ENCODE results near the gene GAPDH.
A peak's percentile ranks its signal among the peaks of the same experiment; 100 is the strongest.
"Not testable (repeated sequence)": the region's sequence is repeated elsewhere in the genome, so short reads cannot be mapped to it uniquely, and the experiment has no call there.

Gene GAPDH

GRCh38 chr12:6560501-6561205 is 26.3 kb downstream of the GAPDH start:
- Mint-ChIP-seq H3K9me3 (no peaks in the 10 kb centered on the region), H3K4me1 (peaks cover 59% of the 10 kb centered on the region), H3K27ac (peak overlapping the region in 1 of 2 donors; percentile 42), H3K27me3 (no peaks in the 10 kb centered on the region), H3K4me3 (no peak overlapping the region)
- DNase-seq (no peak), ATAC-seq (no peak)

- no peaks in the 10 kb centered on the region for H3K9me3 Mint-ChIP-seq
- H3K4me1 Mint-ChIP-seq: peaks cover 67% of the 10 kb centered on the region
- H3K27ac Mint-ChIP-seq: peak overlapping the region in 1 of 2 donors; percentile 15
- H3K27me3 Mint-ChIP-seq: no peaks in the 10 kb centered on the region
- DNase-seq: no peak
- no peak for ATAC-seq
- H3K4me3 Mint-ChIP-seq: no peak overlapping the region
Measured at GRCh38 chr12:6562881-6563280, 28.6 kb downstream of the GAPDH start.

GRCh38 chr12:6563448-6564050 is 29.2 kb downstream of the GAPDH start:
- peak; percentile 49 to 61 for DNase-seq
- Mint-ChIP-seq H3K27me3 (no peaks in the 10 kb centered on the region), H3K9me3 (no peaks in the 10 kb centered on the region), H3K4me1 (peaks cover 60% of the 10 kb centered on the region), H3K4me3 (no peak overlapping the region), H3K27ac (peak overlapping the region in 1 of 2 donors; percentile 42)
- no peak for ATAC-seq

GRCh38 chr12:6567112-6567670 is 32.9 kb downstream of the GAPDH start:
- Mint-ChIP-seq H3K27ac (peak overlapping the region; percentile 3 to 99), H3K4me3 (peak overlapping the region; percentile 97 to 100), H3K9me3 (no peaks in the 10 kb centered on the region), H3K27me3 (no peaks in the 10 kb centered on the region), H3K4me1 (peaks cover 54% of the 10 kb centered on the region)
- DNase-seq: no peak
- no peak for ATAC-seq

- peak overlapping the region in 1 of 2 donors; percentile 74 for H3K27ac Mint-ChIP-seq
- H3K4me1 Mint-ChIP-seq: peaks cover 38% of the 10 kb centered on the region
- peak overlapping the region; percentile 24 to 100 for H3K4me3 Mint-ChIP-seq
- DNase-seq (no peak), ATAC-seq (no peak)
- no peaks in the 10 kb centered on the region for H3K27me3 Mint-ChIP-seq
- no peaks in the 10 kb centered on the region for H3K9me3 Mint-ChIP-seq
Measured at GRCh38 chr12:6569312-6569711, 35.0 kb downstream of the GAPDH start.

- no peak for DNase-seq
- Mint-ChIP-seq H3K4me3 (peak overlapping the region; percentile 27 to 43), H3K27ac (peak overlapping the region in 1 of 2 donors; percentile 63), H3K9me3 (no peaks in the 10 kb centered on the region), H3K27me3 (no peaks in the 10 kb centered on the region), H3K4me1 (peaks cover 38% of the 10 kb centered on the region)
- no peak for ATAC-seq
Measured at GRCh38 chr12:6569786-6570185, 35.5 kb downstream of the GAPDH start.

- Mint-ChIP-seq H3K9me3 (no peaks in the 10 kb centered on the region), H3K27ac (peak overlapping the region; percentile 44 to 63), H3K4me3 (peak overlapping the region; percentile 27 to 43), H3K27me3 (no peaks in the 10 kb centered on the region), H3K4me1 (peaks cover 38% of the 10 kb centered on the region)
- ATAC-seq (peak; percentile 27), DNase-seq (peak; percentile 36 to 48)
Measured at GRCh38 chr12:6570264-6570887, 36.1 kb downstream of the GAPDH start.

- Mint-ChIP-seq H3K4me3 (no peak overlapping the region), H3K27me3 (no peaks in the 10 kb centered on the region), H3K9me3 (no peaks in the 10 kb centered on the region), H3K27ac (no peak overlapping the region), H3K4me1 (peaks cover 28% of the 10 kb centered on the region)
- DNase-seq (no peak), ATAC-seq (no peak)
Measured at GRCh38 chr12:6573001-6573400, 38.7 kb downstream of the GAPDH start.

- H3K9me3 Mint-ChIP-seq: no peaks in the 10 kb centered on the region
- H3K4me3 Mint-ChIP-seq: no peak overlapping the region
- H3K27ac Mint-ChIP-seq: peak overlapping the region in 1 of 2 donors; percentile 10
Measured at GRCh38 chr12:6574576-6575295, 40.4 kb downstream of the GAPDH start.

GRCh38 chr12:6575648-6576047 is 41.3 kb downstream of the GAPDH start:
- Mint-ChIP-seq H3K27me3 (no peaks in the 10 kb centered on the region), H3K4me3 (no peak overlapping the region), H3K4me1 (peaks cover 23% of the 10 kb centered on the region), H3K27ac (peak overlapping the region in 1 of 2 donors; percentile 89), H3K9me3 (no peaks in the 10 kb centered on the region)
- DNase-seq (no peak), ATAC-seq (no peak)

More at GRCh38 chr12:6574576-6575295, 40.4 kb downstream of the GAPDH start:
- DNase-seq (no peak), ATAC-seq (peak; percentile 39)
- Mint-ChIP-seq H3K4me1 (peaks cover 32% of the 10 kb centered on the region), H3K27me3 (no peaks in the 10 kb centered on the region)

GRCh38 chr12:6582196-6582595 is 47.9 kb downstream of the GAPDH start:
- no peaks in the 10 kb centered on the region for H3K9me3 Mint-ChIP-seq
- no peaks in the 10 kb centered on the region for H3K27me3 Mint-ChIP-seq
- no peak overlapping the region for H3K4me3 Mint-ChIP-seq
- peaks cover 18% of the 10 kb centered on the region for H3K4me1 Mint-ChIP-seq
- no peak for ATAC-seq
- no peak for DNase-seq
- H3K27ac Mint-ChIP-seq: no peak overlapping the region

GRCh38 chr12:6582959-6583358 is 48.6 kb downstream of the GAPDH start:
- no peak for ATAC-seq
- no peak for DNase-seq
- H3K4me3 Mint-ChIP-seq: no peak overlapping the region
- peaks cover 11% of the 10 kb centered on the region for H3K4me1 Mint-ChIP-seq
- H3K27me3 Mint-ChIP-seq: no peaks in the 10 kb centered on the region
- no peaks in the 10 kb centered on the region for H3K9me3 Mint-ChIP-seq
- H3K27ac Mint-ChIP-seq: peak overlapping the region in 1 of 2 donors; percentile 28

- no peaks in the 10 kb centered on the region for H3K27me3 Mint-ChIP-seq
- no peak overlapping the region for H3K4me3 Mint-ChIP-seq
- H3K9me3 Mint-ChIP-seq: no peaks in the 10 kb centered on the region
- no peak for DNase-seq
- no peaks in the 10 kb centered on the region for H3K4me1 Mint-ChIP-seq
- no peak for ATAC-seq
- H3K27ac Mint-ChIP-seq: no peak overlapping the region
Measured at GRCh38 chr12:6584293-6584692, 50.0 kb downstream of the GAPDH start.

GRCh38 chr12:6586569-6586968 is 52.3 kb downstream of the GAPDH start:
- H3K9me3 Mint-ChIP-seq: not testable (repeated sequence)

More at GRCh38 chr12:6586569-6586968, 52.3 kb downstream of the GAPDH start:
- ATAC-seq, H3K4me3 Mint-ChIP-seq, H3K27ac Mint-ChIP-seq, DNase-seq, H3K27me3 Mint-ChIP-seq, H3K4me1 Mint-ChIP-seq: not testable (repeated sequence)
